PC-9 (cell line): Measurements from ENCODE around the gene MYO18A. TPM values are rescaled to one million over a fixed set of nuclear protein-coding genes. Genes with fewer than 3 reads are reported as not detected.

Experiments
- BruUV-seq: library from RNA; stranded (reverse); fragments of 400-500 nt; replicated peaks from 2 replicates; lab custom pipeline; 2021; lab: Mats Ljungman, UMichigan
- CTCF ChIA-PET: fragments of 300-600 bp; sonication (Branson Sonifier 250); formaldehyde crosslinking; loops from one replicate; lab custom pipeline; 2022; ENCODE audit warnings: antibody characterized with exemption; lab: Charles Lee
- POLR2A ChIA-PET: fragments of 300-600 bp; sonication (Branson Sonifier 250); formaldehyde crosslinking; loops from one replicate; lab custom pipeline; 2022; ENCODE audit warnings: antibody characterized with exemption; ENCODE audit not compliant: unreplicated experiment; lab: Charles Lee
- DNase-seq, 2 experiments: peaks; one replicate each; pipeline versions ENCODE4 v3.0.0 to v3.0.0-alpha.2; 2015 to 2022; ENCODE audit warnings: mixed read lengths in 1 of 2
- H2AFZ ChIP-seq: fragments of 200-600 bp; sonication (generic); 2 replicates; pipeline ENCODE4 v1.8.1; 2017; ENCODE audit warnings: antibody characterized with exemption
- H3F3A ChIP-seq: fragments of 200-600 bp; sonication (generic); 2 replicates; pipeline ENCODE4 v1.8.1; 2017; ENCODE audit warnings: antibody characterized with exemption, mild to moderate bottlenecking, low read depth; ENCODE audit not compliant: insufficient read depth
- H3K27ac ChIP-seq: fragments of 200-600 bp; sonication (generic); 2 replicates; pipeline ENCODE4 v1.6.1; 2016; ENCODE audit warnings: mixed run types
- H3K27me3 ChIP-seq: fragments of 200-600 bp; sonication (generic); 2 replicates; pipeline ENCODE4 v1.6.1; 2016; ENCODE audit warnings: low read depth, mixed run types; ENCODE audit not compliant: insufficient read depth
- H3K36me3 ChIP-seq: fragments of 200-600 bp; sonication (generic); 2 replicates; pipeline ENCODE4 v1.6.1; 2016; ENCODE audit warnings: low read depth, mixed run types
- H3K4me1 ChIP-seq: fragments of 200-600 bp; sonication (generic); replicated peaks from 2 replicates; pipeline ENCODE4 v1.6.1; 2016; ENCODE audit warnings: mixed run types; ENCODE audit not compliant: insufficient read depth
- H3K4me2 ChIP-seq: fragments of 200-600 bp; sonication (generic); 2 replicates; pipeline ENCODE4 v1.6.1; 2017; ENCODE audit warnings: mixed run types
- H3K4me3 ChIP-seq: fragments of 200-600 bp; sonication (generic); 2 replicates; pipeline ENCODE4 v1.6.1; 2016; ENCODE audit warnings: mixed run types
- H3K79me2 ChIP-seq: fragments of 200-600 bp; sonication (generic); 2 replicates; pipeline ENCODE4 v1.6.1; 2017; ENCODE audit warnings: low read depth, mixed run types
- H3K9me2 ChIP-seq: fragments of 200-600 bp; sonication (generic); 2 replicates; pipeline ENCODE4 v1.8.1; 2017; ENCODE audit warnings: mild to moderate bottlenecking; ENCODE audit not compliant: insufficient read depth
- H3K9me3 ChIP-seq: fragments of 200-600 bp; sonication (generic); 2 replicates; pipeline ENCODE4 v1.8.1; 2016; ENCODE audit warnings: low read depth; ENCODE audit not compliant: insufficient read depth
- H4K20me1 ChIP-seq: fragments of 200-600 bp; sonication (generic); 2 replicates; pipeline ENCODE4 v1.8.1; 2017; ENCODE audit not compliant: insufficient read depth
- EZH2 ChIP-seq: fragments of 200-600 bp; sonication (generic); IDR thresholded peaks from 2 replicates; pipeline ENCODE4 v1.8.0; 2017; ENCODE audit warnings: antibody characterized with exemption, low read depth
- intact Hi-C: fragments of 100-400 bp; cut with micrococcal nuclease; formaldehyde crosslinking; loops from one replicate; pipeline ENCODE4 v1.10.0; 2022; ENCODE audit not compliant: unreplicated experiment
- total RNA-seq: library from RNA; stranded (reverse); gene quantifications from 2 replicates; pipeline ENCODE4 v1.2.3, GENCODE V29; 2021
- TF ChIP-seq, protein P1 (sequence below): fragments of 200-600 bp; sonication (generic); conservative IDR thresholded peaks from 2 replicates; pipeline ENCODE4 v1.6.1; 2017; ENCODE audit warnings: mixed run types, antibody characterized with exemption, mild to moderate bottlenecking, moderate library complexity

MYO18A gene
- total RNA-seq, 1 experiment from 2014 or later = 150 TPM

DNA sequence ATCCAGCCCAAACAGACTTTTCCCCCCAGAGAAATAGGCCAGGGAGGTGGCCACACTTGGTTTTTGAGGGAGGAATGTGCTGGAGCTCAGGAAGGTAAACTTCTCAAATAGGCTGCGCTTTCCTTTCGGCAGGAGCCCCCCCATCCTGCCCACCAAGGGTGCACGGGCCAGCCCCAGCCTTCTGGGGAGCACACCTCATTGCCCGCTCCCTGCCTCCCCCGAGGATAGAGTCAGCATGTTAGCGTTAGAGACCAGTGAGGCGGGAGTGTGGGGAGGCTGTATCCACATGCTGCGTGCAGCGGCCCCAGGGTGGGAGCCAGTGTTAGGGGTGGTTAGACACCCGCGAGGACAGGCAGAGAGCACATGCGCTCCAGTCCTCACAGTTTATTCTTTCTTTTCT lies 95.0 kb downstream of the MYO18A start:
- ChIA-PET CTCF (no interaction called here), POLR2A (no interaction called here)
- BruUV-seq = no TSS peak

DNA sequence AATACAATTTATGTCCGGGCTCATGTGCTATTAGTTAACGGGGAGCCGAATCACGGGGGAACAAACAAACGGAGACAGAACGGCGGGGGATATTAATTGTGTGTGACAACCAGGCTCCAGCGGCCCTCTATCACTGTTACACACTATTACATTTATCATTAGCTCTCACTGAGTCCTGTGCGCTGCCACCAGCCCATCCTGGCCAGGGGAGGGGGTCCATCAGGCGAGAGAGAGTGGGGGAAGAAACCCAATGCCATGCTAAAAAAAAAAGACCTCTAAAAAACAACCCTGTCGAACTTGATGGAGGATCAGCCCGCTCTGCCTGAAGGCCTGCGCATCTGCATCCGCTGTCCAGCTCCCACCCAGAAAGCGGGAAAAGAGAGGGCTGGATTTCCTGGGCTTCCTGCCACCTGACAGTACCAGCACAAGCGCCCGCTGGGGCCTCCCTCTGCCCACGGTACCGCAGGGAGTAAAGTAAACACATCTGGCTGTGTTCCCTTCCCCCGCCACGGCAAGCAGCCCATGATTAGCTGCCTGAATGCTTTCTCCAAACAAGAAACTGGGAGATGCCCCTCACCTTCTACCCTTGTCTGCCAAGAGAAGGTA lies 95.6 kb downstream of the MYO18A start:
- BruUV-seq = no TSS peak
- DNase-seq = no peak
- Histone ChIP-seq H4K20me1 (no peaks in the 10 kb centered on the region; the same call in 1 of the 2 replicates), H3K27me3 (no peaks in the 10 kb centered on the region), H3K4me2 (no peak overlapping the region), H3K4me1 (no peaks in the 10 kb centered on the region), H3K4me3 (no peak overlapping the region), H3K27ac (no peak overlapping the region), H3K36me3 (0 out of 2 replicates have a peak, but pooled peaks cover 5% of the 10 kb centered on the region), H3F3A (no peaks in the 10 kb centered on the region), H3K9me3 (no peaks in the 10 kb centered on the region), H3K79me2 (no peaks in the 10 kb centered on the region), H2AFZ (no peak overlapping the region), H3K9me2 (no peaks in the 10 kb centered on the region)
- intact Hi-C loops = no loop called here
- POLR2A ChIA-PET = no interaction called here
- CTCF ChIA-PET = no interaction called here
- no peak for TF ChIP-seq EZH2
- TF ChIP-seq, protein P1, sequence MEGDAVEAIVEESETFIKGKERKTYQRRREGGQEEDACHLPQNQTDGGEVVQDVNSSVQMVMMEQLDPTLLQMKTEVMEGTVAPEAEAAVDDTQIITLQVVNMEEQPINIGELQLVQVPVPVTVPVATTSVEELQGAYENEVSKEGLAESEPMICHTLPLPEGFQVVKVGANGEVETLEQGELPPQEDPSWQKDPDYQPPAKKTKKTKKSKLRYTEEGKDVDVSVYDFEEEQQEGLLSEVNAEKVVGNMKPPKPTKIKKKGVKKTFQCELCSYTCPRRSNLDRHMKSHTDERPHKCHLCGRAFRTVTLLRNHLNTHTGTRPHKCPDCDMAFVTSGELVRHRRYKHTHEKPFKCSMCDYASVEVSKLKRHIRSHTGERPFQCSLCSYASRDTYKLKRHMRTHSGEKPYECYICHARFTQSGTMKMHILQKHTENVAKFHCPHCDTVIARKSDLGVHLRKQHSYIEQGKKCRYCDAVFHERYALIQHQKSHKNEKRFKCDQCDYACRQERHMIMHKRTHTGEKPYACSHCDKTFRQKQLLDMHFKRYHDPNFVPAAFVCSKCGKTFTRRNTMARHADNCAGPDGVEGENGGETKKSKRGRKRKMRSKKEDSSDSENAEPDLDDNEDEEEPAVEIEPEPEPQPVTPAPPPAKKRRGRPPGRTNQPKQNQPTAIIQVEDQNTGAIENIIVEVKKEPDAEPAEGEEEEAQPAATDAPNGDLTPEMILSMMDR = no peak

More for the DNA sequence above, 95.0 kb downstream of the MYO18A start:
- Histone ChIP-seq H3K79me2 (no peaks in the 10 kb centered on the region), H4K20me1 (no peaks in the 10 kb centered on the region; the same call in 1 of the 2 replicates), H3K36me3 (0 out of 2 replicates have a peak, but pooled peaks cover 5% of the 10 kb centered on the region), H3K27ac (no peak overlapping the region), H3K9me3 (no peaks in the 10 kb centered on the region), H3K4me2 (no peak overlapping the region), H3K4me1 (no peaks in the 10 kb centered on the region), H3K27me3 (no peaks in the 10 kb centered on the region), H3F3A (no peaks in the 10 kb centered on the region), H3K4me3 (no peak overlapping the region), H3K9me2 (no peaks in the 10 kb centered on the region), H2AFZ (no peak overlapping the region)
- DNase-seq = no peak
- intact Hi-C loops = no loop called here
- TF ChIP-seq, protein P1 = no peak
- no peak for TF ChIP-seq EZH2

DNA sequence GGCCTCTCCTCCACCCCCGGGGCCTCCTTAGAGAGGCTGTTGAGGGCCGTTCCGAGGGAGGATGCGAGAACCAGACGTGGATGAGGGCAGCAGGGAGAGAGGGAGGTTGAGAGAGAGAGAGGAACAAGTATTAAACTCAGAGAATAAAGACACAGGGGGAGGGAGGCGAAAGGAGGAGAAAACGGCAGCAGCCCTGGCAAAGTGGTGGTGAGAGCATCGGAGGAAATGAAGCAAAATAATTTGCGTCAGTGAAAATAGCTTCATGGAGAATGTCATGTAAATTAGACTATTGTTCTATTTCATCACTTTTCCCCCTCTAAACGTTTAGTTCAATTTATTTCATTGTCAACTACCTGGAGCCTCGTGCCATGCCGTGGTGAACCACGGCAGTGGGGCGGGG lies 99.2 kb downstream of the MYO18A start:
- POLR2A ChIA-PET = no interaction called here
- no peak overlapping the region for H3K4me2 ChIP-seq
- intact Hi-C loops = no loop called here

More for the DNA sequence above, 99.2 kb downstream of the MYO18A start:
- Histone ChIP-seq H3K79me2 (no peaks in the 10 kb centered on the region), H3K27me3 (no peaks in the 10 kb centered on the region), H3K36me3 (peaks cover 10% of the 10 kb centered on the region; the same call in 1 of the 2 replicates), H3K9me2 (no peaks in the 10 kb centered on the region), H3K9me3 (no peaks in the 10 kb centered on the region), H3K4me1 (no peaks in the 10 kb centered on the region), H3K4me3 (no peak overlapping the region), H3K27ac (no peak overlapping the region), H2AFZ (no peak overlapping the region), H3F3A (no peaks in the 10 kb centered on the region; the same call in 1 of the 2 replicates), H4K20me1 (0 out of 2 replicates have a peak, but pooled peaks cover 2% of the 10 kb centered on the region)
- no peak for DNase-seq
- no TSS peak for BruUV-seq
- CTCF ChIA-PET = no interaction called here
- no peak for TF ChIP-seq EZH2
- TF ChIP-seq, protein P1 = no peak
